Measurements from ENCODE around the gene VRK1. TPM values are rescaled to one million over a fixed set of nuclear protein-coding genes. Genes with fewer than 3 reads are reported as not detected.

The VRK1 gene
- total and polyA plus RNA-seq, 2 of the 4 experiments (the other 2 are of a cell fraction): 14.2 to 19.9 TPM

- Histone ChIP-seq H2BK5ac (ENCODE audit: low read depth, low read length, poor library complexity, severe bottlenecking) (no peak overlapping the region), H2AFZ (replicated peaks; ENCODE audit: low read length, poor library complexity) (no peak overlapping the region), H3K4ac (ENCODE audit: low read depth, low read length) (no peak overlapping the region), H3K9me1 (ENCODE audit: insufficient read depth, low read length) (no peaks in the 10 kb centered on the region), H4K8ac (ENCODE audit: low read depth in 2 of 2, low read length in 2 of 2) (no peak overlapping the region; a peak in 1 of 4 replicates), H4K20me1 (ENCODE audit: insufficient read depth, low read length) (no peaks in the 10 kb centered on the region), H3K4me2 (ENCODE audit: low read depth, low read length) (0 out of 2 replicates have a peak overlapping the region, but pooled peaks have one; percentile 22), H4K5ac (ENCODE audit: low read depth, low read length) (no peak overlapping the region), H3K27me3 (ENCODE audit: control insufficient read depth, insufficient read depth, low read length) (no peaks in the 10 kb centered on the region), H2BK20ac (ENCODE audit: low read depth, low read length) (no peak overlapping the region), H2BK120ac (ENCODE audit: low read depth, low read length) (no peak overlapping the region), H2BK15ac (ENCODE audit: low read depth, low read length) (no peak overlapping the region), H4K91ac (ENCODE audit: insufficient read depth, low read depth, low read length) (no peak overlapping the region), H3K18ac (ENCODE audit: low read depth, low read length) (no peak overlapping the region), H3K27ac (ENCODE audit: insufficient read depth, low read length) (no peak overlapping the region), H3K36me3 (ENCODE audit: control insufficient read depth, insufficient read depth, low read length) (no peaks in the 10 kb centered on the region), H3K56ac (ENCODE audit: extremely low read depth, insufficient read depth, low read length) (no peak overlapping the region), H3K14ac (replicated peaks; ENCODE audit: low read depth, low read length) (no peak overlapping the region), H3K79me1 (ENCODE audit: low read depth in 1 of 2, low read length in 2 of 2) (peaks cover 23 to 28% of the 10 kb centered on the region in 2 experiments), H2AK5ac (ENCODE audit: low read depth, low read length) (no peak overlapping the region), H3K23ac (ENCODE audit: low read depth, low read length) (no peak overlapping the region), H3K9me3 (ENCODE audit: control insufficient read depth, insufficient read depth, low read length) (no peaks in the 10 kb centered on the region), H3K4me3 (ENCODE audit: insufficient read depth, low read depth, low read length) (no peak overlapping the region), H2AK9ac (replicated peaks; ENCODE audit: low read depth, low read length, poor library complexity) (no peak overlapping the region), H3K4me1 (ENCODE audit: control insufficient read depth, insufficient read depth, low read length) (peaks cover 3% of the 10 kb centered on the region; the same call in 1 of the 2 replicates), H3K9ac (ENCODE audit: low read depth, low read length) (no peak overlapping the region)
- WGBS, 2 experiments (ENCODE audit: extremely low coverage in 2 of 2, insufficient read length in 1 of 2): no CpG with 5 or more reads among the region's 2 CpGs
- ATAC-seq (ENCODE audit: low read depth) (peak; percentile 85), DNase-seq (peak; percentile 82)
- no TSS peak for BruUV-seq (replicated peaks)
- intact Hi-C loops (cut with micrococcal nuclease) (no loop called here), dilution Hi-C loops (cut with HindIII; ENCODE audit: low sequenced_read_pairs, unreplicated experiment) (no loop called here), in situ Hi-C loops (cut with MboI; ENCODE audit: low sequenced_read_pairs) (no loop called here)
- TF ChIP-seq MAFK (IDR thresholded peaks at IDR 0.05; ENCODE audit: low read depth, low read length) (peak; percentile 67), NFE2L2 (IDR thresholded peaks at IDR 0.05; ENCODE audit: low read depth, low read length) (peak; percentile 31; the same call in 1 of the 2 replicates), CHD1 (IDR thresholded peaks at IDR 0.05; ENCODE audit: low read depth, low read length) (no peak)
- POLR2A ChIA-PET (ENCODE audit: unreplicated experiment): no interaction called here
- CTCF ChIA-PET: no interaction called here
Observed at GRCh38 chr14:96811265-96811664, 14.1 kb downstream of the VRK1 start.
